ENCODE measurements around the gene UFSP2. TPM values are rescaled to one million over a fixed set of nuclear protein-coding genes. Genes with fewer than 3 reads are reported as not detected.
"Not testable (repeated sequence)": the region's sequence is repeated elsewhere in the genome, so short reads cannot be mapped to it uniquely, and the experiment has no call there.

UFSP2 gene
- total RNA-seq, 1 experiment from 2014 or later: 38.9 TPM

GRCh38 chr4:185384061-185384460 lies 41.7 kb downstream of the UFSP2 start:
- no peak for DNase-seq (ENCODE audit: low spot score)

- DNase-seq (ENCODE audit: low spot score): peak; percentile 26
These were observed 42.3 kb downstream of the UFSP2 start for GRCh38 chr4:185383451-185383850.

GRCh38 chr4:185382754-185383153 lies 43.0 kb downstream of the UFSP2 start:
- no peak for DNase-seq (ENCODE audit: low spot score)

- DNase-seq (ENCODE audit: low spot score): no peak
These were observed 44.2 kb downstream of the UFSP2 start for GRCh38 chr4:185381288-185382196.

- DNase-seq (ENCODE audit: low spot score): no peak
These were observed 45.4 kb downstream of the UFSP2 start for GRCh38 chr4:185380320-185380719.

GRCh38 chr4:185379326-185380295 lies 46.2 kb downstream of the UFSP2 start:
- no peak for DNase-seq (ENCODE audit: low spot score)

- no peak for DNase-seq (ENCODE audit: low spot score)
These were observed 47.5 kb downstream of the UFSP2 start for GRCh38 chr4:185378264-185378663.

GRCh38 chr4:185374573-185374972 lies 51.2 kb downstream of the UFSP2 start:
- no peak for DNase-seq (ENCODE audit: low spot score)

GRCh38 chr4:185374027-185374426 lies 51.7 kb downstream of the UFSP2 start:
- DNase-seq (ENCODE audit: low spot score): no peak

- no peak for DNase-seq (ENCODE audit: low spot score)
These were observed 54.1 kb downstream of the UFSP2 start for GRCh38 chr4:185371702-185372101.

- no peak for DNase-seq (ENCODE audit: low spot score)
These were observed 55.4 kb downstream of the UFSP2 start for GRCh38 chr4:185370268-185370949.

GRCh38 chr4:185369731-185370130 lies 56.0 kb downstream of the UFSP2 start:
- no peak for DNase-seq (ENCODE audit: low spot score)

GRCh38 chr4:185364886-185365285 lies 60.9 kb downstream of the UFSP2 start:
- no peak for DNase-seq (ENCODE audit: low spot score)

GRCh38 chr4:185363251-185363650 lies 62.5 kb downstream of the UFSP2 start:
- no peak for DNase-seq (ENCODE audit: low spot score)

GRCh38 chr4:185362570-185362969 lies 63.2 kb downstream of the UFSP2 start:
- not testable (repeated sequence) for DNase-seq (ENCODE audit: low spot score)

GRCh38 chr4:185361872-185362271 lies 63.9 kb downstream of the UFSP2 start:
- DNase-seq (ENCODE audit: low spot score): no peak

- DNase-seq (ENCODE audit: low spot score): peak; percentile 25
These were observed 65.9 kb downstream of the UFSP2 start for GRCh38 chr4:185359767-185360446.

GRCh38 chr4:185358959-185359358 lies 66.8 kb downstream of the UFSP2 start:
- DNase-seq (ENCODE audit: low spot score): peak; percentile 9

GRCh38 chr4:185358514-185358913 lies 67.2 kb downstream of the UFSP2 start:
- peak; percentile 29 for DNase-seq (ENCODE audit: low spot score)

GRCh38 chr4:185357733-185358440 lies 67.9 kb downstream of the UFSP2 start:
- no peak for DNase-seq (ENCODE audit: low spot score)

GRCh38 chr4:185357211-185357610 lies 68.6 kb downstream of the UFSP2 start:
- DNase-seq (ENCODE audit: low spot score): no peak

Data from H4 (cell line).